Activated T-cell treated with anti-CD3 and anti-CD28 coated beads, Interleukin-2, amount 50 U/mL, for 72 hours (primary cell): ENCODE data around the gene LRRC8D. TPM values are rescaled to one million over a fixed set of nuclear protein-coding genes. Genes with fewer than 3 reads are reported as not detected.
A peak's percentile ranks its signal among the peaks of the same experiment; 100 is the strongest.

Source experiments
- ATAC-seq, 2 donors: fragments of 150-1000 bp; cut with Tn5 transposase; replicated peaks in 1 of 2; 2 replicates each; pipeline ENCODE4 v1.10.0; 2021; ENCODE audit warnings: moderate library complexity in 2 of 2, mild to moderate bottlenecking in 1 of 2
- DNase-seq, 2 donors: peaks; one replicate each; pipeline ENCODE4 v3.0.0; 2021 to 2022; ENCODE audit warnings: mixed read lengths in 1 of 2
- H3K27ac Mint-ChIP-seq: one replicate; pipeline ENCODE4 v1.8.0; 2022; ENCODE audit warnings: mild to moderate bottlenecking, moderate library complexity, mixed read lengths
- H3K27me3 Mint-ChIP-seq: one replicate; pipeline ENCODE4 v1.8.0; 2022; ENCODE audit warnings: low read depth, mixed read lengths
- H3K36me3 Mint-ChIP-seq, 2 donors: one replicate each; pipeline ENCODE4 v1.8.0; 2022; ENCODE audit warnings: mixed read lengths in 2 of 2, mild to moderate bottlenecking in 1 of 2; ENCODE audit not compliant: insufficient read depth in 2 of 2
- H3K4me1 Mint-ChIP-seq: one replicate; pipeline ENCODE4 v1.8.0; 2022; ENCODE audit warnings: low read depth, mixed read lengths
- H3K4me3 Mint-ChIP-seq, 2 donors: one replicate each; pipeline ENCODE4 v1.8.0; 2022; ENCODE audit warnings: mild to moderate bottlenecking in 2 of 2, mixed read lengths in 2 of 2, moderate library complexity in 2 of 2
- H3K9me3 Mint-ChIP-seq, 2 donors: one replicate each; pipeline ENCODE4 v1.8.0; 2022; ENCODE audit warnings: mixed read lengths in 2 of 2
- total RNA-seq, 2 donors: library from RNA; stranded (reverse); gene quantifications; one replicate each; pipeline ENCODE4 v1.2.3, GENCODE V29; 2022

The LRRC8D gene
- total RNA-seq, 2 donors from 2014 or later, result 29.2 to 44.8 TPM

GRCh38 chr1:89871768-89872473 lies 51.1 kb downstream of the LRRC8D start:
- ATAC-seq, result no peak
- H3K9me3 Mint-ChIP-seq, result peaks cover 0 to 2% of the 10 kb centered on the region in 2 donors
- H3K27me3 Mint-ChIP-seq, result no peaks in the 10 kb centered on the region
- peaks cover 8 to 17% of the 10 kb centered on the region in 2 donors for H3K36me3 Mint-ChIP-seq
- H3K4me3 Mint-ChIP-seq, result no peak overlapping the region
- no peak for DNase-seq
- H3K4me1 Mint-ChIP-seq, result peaks cover 46% of the 10 kb centered on the region
- no peak overlapping the region for H3K27ac Mint-ChIP-seq

DNA sequence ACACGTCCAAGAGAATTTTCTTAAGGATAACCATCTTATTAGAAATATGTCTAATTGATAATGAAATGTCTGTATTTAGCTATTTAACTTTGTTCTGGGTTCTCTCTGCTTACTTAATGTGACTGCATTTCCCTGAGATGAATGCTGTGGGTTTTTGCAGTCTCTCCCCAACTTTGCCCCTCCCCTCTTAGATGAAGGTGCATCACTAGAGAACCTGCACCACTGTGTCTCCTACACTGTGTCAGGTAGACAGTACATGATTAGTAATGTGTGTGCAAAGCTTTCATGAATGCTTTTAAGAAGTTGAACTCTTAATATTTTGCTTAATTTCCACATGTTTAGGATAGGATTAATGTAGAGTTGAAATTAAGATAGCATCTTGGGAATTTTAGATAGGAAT lies 51.7 kb downstream of the LRRC8D start:
- Mint-ChIP-seq H3K4me1 (peaks cover 50% of the 10 kb centered on the region), H3K4me3 (no peak overlapping the region), H3K36me3 (peaks cover 8 to 14% of the 10 kb centered on the region in 2 donors), H3K27ac (no peak overlapping the region), H3K9me3 (peaks cover 0 to 2% of the 10 kb centered on the region in 2 donors), H3K27me3 (no peaks in the 10 kb centered on the region)
- no peak for DNase-seq
- ATAC-seq, result no peak

DNA sequence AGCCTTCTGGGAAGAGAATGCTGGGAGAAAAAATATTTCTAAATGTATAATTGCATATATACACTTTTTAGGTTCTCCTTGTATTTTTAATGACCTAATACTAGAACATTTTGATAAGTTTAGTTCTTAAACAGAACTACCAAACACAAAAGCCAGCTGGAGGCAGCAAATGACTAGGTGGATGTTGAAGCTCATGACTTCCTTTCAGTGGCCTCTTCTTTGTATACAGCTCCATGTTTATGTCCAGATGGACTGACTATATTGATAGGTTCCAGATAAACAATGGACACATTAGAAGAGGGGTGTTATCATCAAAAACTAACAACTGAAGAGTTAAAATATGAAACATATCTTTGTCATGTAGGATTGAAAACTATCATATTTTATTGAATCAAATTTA lies 52.5 kb downstream of the LRRC8D start:
- no peak overlapping the region for H3K27ac Mint-ChIP-seq
- no peaks in the 10 kb centered on the region for H3K27me3 Mint-ChIP-seq
- H3K36me3 Mint-ChIP-seq, result peaks cover 6 to 13% of the 10 kb centered on the region in 2 donors
- no peak for ATAC-seq
- no peak overlapping the region for H3K4me3 Mint-ChIP-seq
- no peak for DNase-seq
- H3K9me3 Mint-ChIP-seq, result peaks cover 0 to 2% of the 10 kb centered on the region in 2 donors
- peaks cover 55% of the 10 kb centered on the region for H3K4me1 Mint-ChIP-seq

DNA sequence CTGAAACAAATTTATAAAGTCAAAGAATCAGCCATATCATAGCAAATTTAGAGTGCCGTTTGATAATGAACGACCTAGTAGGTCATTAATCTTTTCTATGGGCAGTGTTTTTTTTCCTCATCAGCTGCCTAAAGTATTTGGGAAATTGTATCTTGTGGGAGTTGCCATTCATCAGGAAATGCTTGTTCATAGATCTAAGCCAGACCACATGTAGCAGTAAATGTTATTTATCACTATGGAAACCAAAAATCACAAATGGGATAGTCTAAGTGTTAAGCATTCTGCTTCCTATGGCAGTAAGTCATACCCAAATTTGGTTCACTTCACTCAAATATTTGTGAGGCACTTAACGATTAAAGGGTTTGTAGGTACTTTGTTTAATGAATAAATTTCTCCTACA lies 52.9 kb downstream of the LRRC8D start:
- ATAC-seq, result no peak
- Mint-ChIP-seq H3K4me1 (peaks cover 54% of the 10 kb centered on the region), H3K27ac (no peak overlapping the region)

GRCh38 chr1:89876463-89876862 lies 55.6 kb downstream of the LRRC8D start:
- H3K36me3 Mint-ChIP-seq, result peaks cover 9 to 10% of the 10 kb centered on the region in 2 donors
- H3K9me3 Mint-ChIP-seq, result peaks cover 3% of the 10 kb centered on the region in 2 donors
- DNase-seq (no peak), ATAC-seq (no peak)
- no peak overlapping the region for H3K27ac Mint-ChIP-seq
- peaks cover 41% of the 10 kb centered on the region for H3K4me1 Mint-ChIP-seq
- H3K27me3 Mint-ChIP-seq, result no peaks in the 10 kb centered on the region
- H3K4me3 Mint-ChIP-seq, result no peak overlapping the region

More for the DNA sequence above, 52.9 kb downstream of the LRRC8D start:
- H3K27me3 Mint-ChIP-seq, result no peaks in the 10 kb centered on the region
- H3K4me3 Mint-ChIP-seq, result no peak overlapping the region
- peaks cover 0 to 2% of the 10 kb centered on the region in 2 donors for H3K9me3 Mint-ChIP-seq
- DNase-seq, result no peak
- H3K36me3 Mint-ChIP-seq, result peaks cover 6 to 10% of the 10 kb centered on the region in 2 donors

DNA sequence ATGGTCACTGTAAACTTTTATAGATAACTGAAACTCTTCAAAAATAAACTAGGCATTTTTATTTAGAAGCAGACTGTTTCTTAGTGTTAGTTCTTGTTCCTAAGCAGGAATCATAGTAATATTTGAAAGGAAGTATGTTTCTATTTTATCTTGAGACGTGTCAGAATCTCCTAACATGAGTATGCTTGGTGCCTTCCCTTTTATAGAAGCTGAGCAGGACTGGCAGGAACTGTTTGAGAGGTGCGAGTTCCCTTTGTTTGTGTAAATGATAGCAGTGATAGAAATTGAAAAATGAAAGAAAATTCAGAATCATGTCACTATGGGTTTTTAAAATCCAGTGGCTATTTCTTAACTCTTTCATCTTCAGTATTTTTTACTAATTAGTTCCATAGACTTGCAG lies 56.9 kb downstream of the LRRC8D start:
- Mint-ChIP-seq H3K27me3 (no peaks in the 10 kb centered on the region), H3K36me3 (peaks cover 12 to 22% of the 10 kb centered on the region in 2 donors), H3K27ac (no peak overlapping the region), H3K4me3 (no peak overlapping the region), H3K4me1 (peaks cover 43% of the 10 kb centered on the region), H3K9me3 (peaks cover 3 to 6% of the 10 kb centered on the region in 2 donors)
- ATAC-seq (no peak), DNase-seq (no peak)

DNA sequence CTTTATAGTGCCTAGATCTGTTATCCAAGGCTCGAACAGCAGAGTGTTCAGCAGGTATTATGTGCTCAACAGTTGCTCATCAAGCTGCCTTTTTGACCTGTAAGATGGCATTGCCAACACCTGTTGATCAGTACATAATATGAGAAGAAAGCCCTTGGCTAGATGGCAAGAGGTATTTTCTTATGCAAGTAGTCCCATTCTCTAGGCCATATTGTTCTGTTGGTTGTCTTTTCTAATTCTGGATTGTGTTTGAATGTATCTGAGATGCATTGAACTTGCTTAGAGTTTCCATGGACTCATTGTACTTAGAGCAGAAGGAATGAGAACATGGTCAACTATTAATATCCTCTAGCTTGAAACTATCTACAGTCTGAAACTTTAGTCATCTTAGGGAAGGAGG lies 57.4 kb downstream of the LRRC8D start:
- Mint-ChIP-seq H3K9me3 (peaks cover 3 to 8% of the 10 kb centered on the region in 2 donors), H3K27ac (no peak overlapping the region), H3K36me3 (peaks cover 12 to 26% of the 10 kb centered on the region in 2 donors), H3K4me3 (no peak overlapping the region), H3K4me1 (peaks cover 47% of the 10 kb centered on the region), H3K27me3 (no peaks in the 10 kb centered on the region)
- DNase-seq (no peak), ATAC-seq (no peak)

- no peak overlapping the region for H3K27ac Mint-ChIP-seq
- H3K27me3 Mint-ChIP-seq, result no peaks in the 10 kb centered on the region
- H3K9me3 Mint-ChIP-seq, result peaks cover 3 to 8% of the 10 kb centered on the region in 2 donors
- ATAC-seq (no peak), DNase-seq (no peak)
- H3K4me1 Mint-ChIP-seq, result peaks cover 45% of the 10 kb centered on the region
- H3K4me3 Mint-ChIP-seq, result no peak overlapping the region
- peaks cover 12 to 27% of the 10 kb centered on the region in 2 donors for H3K36me3 Mint-ChIP-seq
Observed at GRCh38 chr1:89880679-89881078, 59.8 kb downstream of the LRRC8D start.

- H3K27me3 Mint-ChIP-seq, result no peaks in the 10 kb centered on the region
- H3K36me3 Mint-ChIP-seq, result peaks cover 12 to 27% of the 10 kb centered on the region in 2 donors
- peaks cover 40% of the 10 kb centered on the region for H3K4me1 Mint-ChIP-seq
- no peak overlapping the region for H3K27ac Mint-ChIP-seq
- DNase-seq, result peak in 1 of 2 donors; percentile 4
- peak; percentile 88 to 90 for ATAC-seq
- H3K9me3 Mint-ChIP-seq, result peaks cover 3 to 8% of the 10 kb centered on the region in 2 donors
- H3K4me3 Mint-ChIP-seq, result no peak overlapping the region
Observed at GRCh38 chr1:89881415-89882058, 60.7 kb downstream of the LRRC8D start.

DNA sequence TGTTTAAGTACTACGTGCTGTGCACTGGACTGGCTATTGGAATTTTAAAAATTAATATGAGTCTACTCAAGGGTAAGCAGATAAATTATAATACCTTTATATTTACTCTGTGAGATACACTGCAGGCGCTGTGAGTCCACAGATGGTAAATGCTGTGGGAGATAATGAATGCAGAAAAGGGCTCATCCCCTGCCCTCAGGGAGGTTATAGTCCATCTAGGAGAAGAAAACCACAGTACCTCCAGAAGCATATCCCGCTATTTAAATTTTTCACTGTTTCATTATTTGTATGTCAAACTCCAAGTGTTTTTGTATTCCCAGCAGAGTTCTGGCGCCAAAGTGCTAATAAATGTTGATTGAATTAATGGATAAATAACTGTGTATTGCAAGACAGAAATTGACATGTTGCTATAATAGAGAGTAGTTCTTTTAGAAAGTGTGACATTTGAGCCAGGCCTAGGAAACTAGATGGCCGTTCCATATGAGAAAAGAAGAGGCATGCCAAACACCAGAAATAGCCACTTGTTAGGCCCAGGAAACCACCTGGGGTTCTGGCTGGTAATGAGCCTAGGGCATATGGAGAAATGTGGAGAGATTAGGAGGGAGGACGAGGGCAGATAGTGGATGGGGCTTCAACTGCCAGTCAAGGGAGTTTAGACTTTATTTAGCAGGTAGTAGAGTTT lies 61.7 kb downstream of the LRRC8D start:
- peaks cover 12 to 27% of the 10 kb centered on the region in 2 donors for H3K36me3 Mint-ChIP-seq
- H3K4me1 Mint-ChIP-seq, result peaks cover 36% of the 10 kb centered on the region
- peaks cover 3 to 8% of the 10 kb centered on the region in 2 donors for H3K9me3 Mint-ChIP-seq
- ATAC-seq (no peak), DNase-seq (no peak)
- H3K27ac Mint-ChIP-seq, result no peak overlapping the region
- H3K27me3 Mint-ChIP-seq, result no peaks in the 10 kb centered on the region
- no peak overlapping the region for H3K4me3 Mint-ChIP-seq

DNA sequence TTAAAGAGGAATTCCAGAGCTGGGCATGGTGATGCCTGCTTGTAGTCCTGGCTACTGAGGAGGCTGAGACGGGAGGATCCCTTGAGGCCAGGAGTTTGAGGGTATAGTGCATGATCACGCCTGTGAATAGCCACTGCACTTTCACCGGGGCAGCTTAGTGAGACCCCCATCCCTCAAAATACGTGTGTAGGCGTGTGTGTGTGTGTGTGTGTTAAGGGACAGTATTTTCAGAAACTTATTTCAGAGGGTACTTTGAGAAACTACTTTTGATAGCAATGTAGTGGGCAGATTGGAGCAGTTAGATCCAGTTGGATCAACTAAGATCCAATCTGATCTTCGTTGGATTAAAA lies 62.2 kb downstream of the LRRC8D start:
- Mint-ChIP-seq H3K36me3 (peaks cover 12 to 27% of the 10 kb centered on the region in 2 donors), H3K27ac (no peak overlapping the region), H3K4me1 (peaks cover 30% of the 10 kb centered on the region), H3K27me3 (no peaks in the 10 kb centered on the region), H3K4me3 (no peak overlapping the region), H3K9me3 (peaks cover 3 to 8% of the 10 kb centered on the region in 2 donors)
- DNase-seq (no peak), ATAC-seq (no peak)

- H3K4me1 Mint-ChIP-seq, result peaks cover 24% of the 10 kb centered on the region
- peaks cover 3 to 8% of the 10 kb centered on the region in 2 donors for H3K9me3 Mint-ChIP-seq
- peak in 1 of 2 donors; percentile 41 for ATAC-seq
- H3K36me3 Mint-ChIP-seq, result peaks cover 10 to 24% of the 10 kb centered on the region in 2 donors
- H3K27me3 Mint-ChIP-seq, result no peaks in the 10 kb centered on the region
- H3K27ac Mint-ChIP-seq, result no peak overlapping the region
- H3K4me3 Mint-ChIP-seq, result no peak overlapping the region
- DNase-seq, result no peak
Observed at GRCh38 chr1:89884718-89885596, 64.1 kb downstream of the LRRC8D start.
